Thyroid gland (tissue), 4 donors: Measurements from ENCODE around the gene SYNRG.

ENCODE experiments used
- CTCF ChIP-seq, 6 experiments: fragments of 200-600 bp in 3 of 6; fragments of 450-650 bp in 3 of 6; sonication (generic) in 3 of 6; IDR thresholded peaks; one replicate each; pipeline ENCODE4 v1.5.1; 2016 to 2019; ENCODE audit warnings: antibody characterized with exemption in 6 of 6, mild to moderate bottlenecking in 2 of 6, inconsistent platforms in 1 of 6, moderate library complexity in 1 of 6
- POLR2A ChIP-seq, 2 donors: fragments of 450-650 bp; IDR thresholded peaks; one replicate each; pipeline ENCODE4 v1.6.1; 2017; ENCODE audit warnings: antibody characterized with exemption in 2 of 2, mild to moderate bottlenecking in 2 of 2, moderate library complexity in 1 of 2

- TF ChIP-seq CTCF (IDR thresholded peaks at IDR 0.05) = no peak
- no peak for TF ChIP-seq POLR2A (IDR thresholded peaks at IDR 0.05)
Observed at GRCh38 chr17:37555386-37555785, 53.8 kb downstream of the SYNRG start.
